22Rv1 (cell line): ENCODE data around the gene BANF1.

Source experiments
- H3K27ac ChIP-seq: fragments of 450-650 bp; 2 replicates; pipeline ENCODE4 v1.5.1; 2017
- CTCF ChIP-seq: fragments of 450-650 bp; IDR thresholded peaks from 2 replicates; pipeline ENCODE4 v1.5.1; 2017; ENCODE audit warnings: mild to moderate bottlenecking
- ZFX ChIP-seq: fragments of 450-650 bp; IDR thresholded peaks from 2 replicates; pipeline ENCODE4 v1.6.1; 2017; ENCODE audit warnings: antibody characterized with exemption, borderline replicate concordance

Gene BANF1

GRCh38 chr11:65992056-65992455 is 10.2 kb upstream of the BANF1 start:
- H3K27ac ChIP-seq, result no peak overlapping the region
- no peak for TF ChIP-seq ZFX
- TF ChIP-seq CTCF, result no peak

- no peak overlapping the region for H3K27ac ChIP-seq
- TF ChIP-seq ZFX (no peak), CTCF (no peak)
Observed at GRCh38 chr11:65997286-65997685, 5.0 kb upstream of the BANF1 start.

- TF ChIP-seq CTCF (peak; percentile 54), ZFX (no peak)
Observed at GRCh38 chr11:66002648-66003225, 434 bp downstream of the BANF1 start.

GRCh38 chr11:66003291-66003690 is 988 bp downstream of the BANF1 start:
- H3K27ac ChIP-seq, result peak overlapping the region; percentile 96

More at GRCh38 chr11:66002648-66003225, 434 bp downstream of the BANF1 start:
- H3K27ac ChIP-seq, result peak overlapping the region; percentile 96

GRCh38 chr11:66004186-66004585 is 1.9 kb downstream of the BANF1 start:
- TF ChIP-seq ZFX (no peak), CTCF (no peak)
- H3K27ac ChIP-seq, result no peak overlapping the region

More at GRCh38 chr11:66003291-66003690, 988 bp downstream of the BANF1 start:
- no peak for TF ChIP-seq CTCF

- TF ChIP-seq CTCF (no peak), ZFX (no peak)
- H3K27ac ChIP-seq, result no peak overlapping the region
Observed at GRCh38 chr11:66006134-66006890, 4.0 kb downstream of the BANF1 start.

GRCh38 chr11:66006891-66007176 is 4.5 kb downstream of the BANF1 start:
- H3K27ac ChIP-seq, result no peak overlapping the region
- TF ChIP-seq CTCF (no peak), ZFX (no peak)
